ENCODE measurements around the gene ANKRD33B. TPM values are rescaled to one million over a fixed set of nuclear protein-coding genes. Genes with fewer than 3 reads are reported as not detected.
"Not testable (repeated sequence)": the region's sequence is repeated elsewhere in the genome, so short reads cannot be mapped to it uniquely, and the experiment has no call there.

Gene ANKRD33B
- polyA plus RNA-seq, 1 experiment, result 3.4 TPM

DNA sequence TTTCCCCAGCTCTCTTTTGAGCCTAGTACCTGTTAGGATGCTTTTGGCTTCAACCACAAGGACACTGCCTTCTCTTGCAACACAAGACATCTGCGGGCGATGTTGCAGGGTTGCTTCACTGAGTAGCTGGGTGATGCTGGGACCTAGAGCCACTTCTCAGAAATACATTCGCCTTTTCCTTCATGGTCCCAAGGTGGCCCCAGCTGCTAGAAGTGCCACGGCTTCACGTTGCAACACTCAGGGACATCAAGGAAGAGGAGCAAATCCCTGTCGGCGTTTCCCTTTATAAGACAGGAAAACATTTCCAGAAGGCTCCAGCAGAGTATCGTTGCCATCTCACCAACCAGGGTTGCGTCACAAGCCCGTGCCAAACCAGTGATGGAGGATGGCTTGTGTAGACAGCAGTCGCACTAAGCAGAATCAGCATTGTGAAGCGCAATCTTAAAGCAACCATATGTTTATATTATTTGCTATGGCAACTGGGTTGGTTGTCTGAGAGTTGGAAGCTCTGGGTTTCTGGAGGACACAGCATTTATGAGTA is 62.7 kb downstream of the ANKRD33B start:
- ChIA-PET CTCF (interaction anchor here (0.8 to 7.2 kb wide), 14 partner anchors 18 to 343 kb away, joined by 3 to 145 read pairs (median 4); no protein-coding TSS in a partner anchor), POLR2A (no interaction called here)
- Histone ChIP-seq H3K4me3 (ENCODE audit: low read depth, low read length) (no peak overlapping the region), H3K36me3 (ENCODE audit: control insufficient read depth, insufficient read depth, low read length) (peaks cover 2% of the 10 kb centered on the region), H3K27me3 (ENCODE audit: control insufficient read depth, insufficient read depth, low read length) (no peaks in the 10 kb centered on the region)
- TF ChIP-seq, protein P1, sequence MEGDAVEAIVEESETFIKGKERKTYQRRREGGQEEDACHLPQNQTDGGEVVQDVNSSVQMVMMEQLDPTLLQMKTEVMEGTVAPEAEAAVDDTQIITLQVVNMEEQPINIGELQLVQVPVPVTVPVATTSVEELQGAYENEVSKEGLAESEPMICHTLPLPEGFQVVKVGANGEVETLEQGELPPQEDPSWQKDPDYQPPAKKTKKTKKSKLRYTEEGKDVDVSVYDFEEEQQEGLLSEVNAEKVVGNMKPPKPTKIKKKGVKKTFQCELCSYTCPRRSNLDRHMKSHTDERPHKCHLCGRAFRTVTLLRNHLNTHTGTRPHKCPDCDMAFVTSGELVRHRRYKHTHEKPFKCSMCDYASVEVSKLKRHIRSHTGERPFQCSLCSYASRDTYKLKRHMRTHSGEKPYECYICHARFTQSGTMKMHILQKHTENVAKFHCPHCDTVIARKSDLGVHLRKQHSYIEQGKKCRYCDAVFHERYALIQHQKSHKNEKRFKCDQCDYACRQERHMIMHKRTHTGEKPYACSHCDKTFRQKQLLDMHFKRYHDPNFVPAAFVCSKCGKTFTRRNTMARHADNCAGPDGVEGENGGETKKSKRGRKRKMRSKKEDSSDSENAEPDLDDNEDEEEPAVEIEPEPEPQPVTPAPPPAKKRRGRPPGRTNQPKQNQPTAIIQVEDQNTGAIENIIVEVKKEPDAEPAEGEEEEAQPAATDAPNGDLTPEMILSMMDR (IDR thresholded peaks at IDR 0.05; ENCODE audit: insufficient read depth, low read depth, low read length), result no peak
- DNase-seq (ENCODE audit: low read depth), result no peak

DNA sequence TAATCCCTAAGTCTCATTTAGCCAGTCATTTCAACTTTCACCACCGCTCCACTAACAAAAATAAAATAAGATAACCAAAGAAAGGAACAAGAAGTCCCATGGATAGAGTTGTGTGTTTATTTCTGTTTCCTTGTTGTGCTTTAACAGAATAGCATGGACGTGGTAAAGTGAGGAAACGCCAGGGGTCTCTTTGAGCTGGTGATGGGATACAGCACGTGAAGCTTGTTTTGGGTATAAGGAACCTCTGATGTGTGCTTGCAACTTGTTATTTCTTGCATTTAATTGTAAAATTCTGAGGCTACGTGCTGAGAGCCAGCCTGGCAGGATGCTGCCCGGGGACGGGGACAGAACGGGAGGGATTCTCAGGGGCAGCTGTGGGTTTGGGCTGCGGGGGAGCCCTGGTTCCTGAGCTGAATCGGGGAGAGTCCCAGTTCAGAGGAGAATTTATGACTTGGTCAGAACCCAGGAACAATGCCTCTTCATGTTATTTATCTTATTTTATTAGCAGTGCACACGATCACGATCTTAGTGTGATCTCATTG is 63.4 kb downstream of the ANKRD33B start:
- H3K27me3 ChIP-seq (ENCODE audit: control insufficient read depth, insufficient read depth, low read length), result no peaks in the 10 kb centered on the region
- ChIA-PET POLR2A (interaction anchor here (1.3 kb wide), 1 partner anchor 174 kb away, joined by 3 read pairs; no protein-coding TSS in a partner anchor), CTCF (interaction anchor here (0.6 to 7.2 kb wide), 47 partner anchors 8 to 556 kb away, joined by 3 to 145 read pairs (median 4); partner anchors contain the start of genes ANKRD33B and ROPN1L)
- H3K4me3 ChIP-seq (ENCODE audit: low read depth, low read length), result peak overlapping the region; percentile 26
- no peak for DNase-seq (ENCODE audit: low read depth)
- H3K36me3 ChIP-seq (ENCODE audit: control insufficient read depth, insufficient read depth, low read length), result peaks cover 3% of the 10 kb centered on the region
- TF ChIP-seq, protein P1 (IDR thresholded peaks at IDR 0.05; ENCODE audit: insufficient read depth, low read depth, low read length), result no peak

DNA sequence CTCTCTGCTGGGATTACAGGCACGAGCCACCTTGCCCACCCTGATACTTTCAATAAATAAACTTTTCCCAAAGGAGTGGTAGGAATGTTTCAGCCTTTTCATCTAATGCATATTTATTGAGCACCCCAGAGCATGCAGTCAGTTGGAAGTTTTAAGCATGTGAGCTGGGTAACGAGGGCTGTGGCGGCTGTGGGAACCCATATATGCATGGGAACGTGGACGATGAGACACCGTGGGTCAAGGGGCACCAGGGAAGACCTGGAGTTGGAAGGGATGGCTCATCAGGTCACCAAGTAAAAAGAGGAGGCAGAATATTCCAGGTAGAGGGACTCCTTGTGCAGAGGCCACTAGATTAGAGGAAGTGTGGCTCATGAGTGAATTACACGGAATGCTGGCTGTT is 64.7 kb downstream of the ANKRD33B start:
- no peaks in the 10 kb centered on the region for H3K27me3 ChIP-seq (ENCODE audit: control insufficient read depth, insufficient read depth, low read length)
- H3K36me3 ChIP-seq (ENCODE audit: control insufficient read depth, insufficient read depth, low read length), result peaks cover 1% of the 10 kb centered on the region
- TF ChIP-seq, protein P1 (IDR thresholded peaks at IDR 0.05; ENCODE audit: insufficient read depth, low read depth, low read length), result no peak
- no peak overlapping the region for H3K4me3 ChIP-seq (ENCODE audit: low read depth, low read length)
- DNase-seq (ENCODE audit: low read depth), result no peak
- CTCF ChIA-PET, result interaction anchor here (0.6 to 7.2 kb wide), 18 partner anchors 9 to 209 kb away, joined by 3 to 145 read pairs (median 5); partner anchors contain the start of genes ANKRD33B and ROPN1L
- POLR2A ChIA-PET, result no interaction called here

DNA sequence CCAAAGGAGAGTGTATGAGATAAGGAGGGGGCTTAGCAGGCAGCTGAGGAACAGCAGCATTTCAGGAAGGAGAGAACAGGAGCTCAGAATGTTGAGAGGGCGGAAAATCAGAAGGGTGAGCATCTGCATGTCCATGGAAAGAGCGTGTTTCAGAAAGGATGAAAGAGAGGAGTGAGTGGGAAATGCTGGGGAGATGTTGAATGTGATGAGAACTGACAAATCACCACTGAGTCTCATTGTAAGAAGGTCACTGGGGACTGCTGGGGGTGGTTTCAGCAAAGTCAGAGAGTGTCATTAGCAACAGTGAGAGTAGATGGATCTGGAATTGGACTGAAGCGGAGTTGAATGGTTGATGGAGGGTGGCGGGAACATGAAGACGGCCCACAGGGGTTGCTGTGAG is 65.8 kb downstream of the ANKRD33B start:
- Histone ChIP-seq H3K36me3 (ENCODE audit: control insufficient read depth, insufficient read depth, low read length) (peaks cover 1% of the 10 kb centered on the region), H3K4me3 (ENCODE audit: low read depth, low read length) (no peak overlapping the region), H3K27me3 (ENCODE audit: control insufficient read depth, insufficient read depth, low read length) (no peaks in the 10 kb centered on the region)
- CTCF ChIA-PET, result interaction anchor here (1.1 to 7.2 kb wide), 4 partner anchors 10 to 188 kb away, joined by 3 to 145 read pairs (median 14); partner anchors contain the start of gene ROPN1L
- no peak for DNase-seq (ENCODE audit: low read depth)
- TF ChIP-seq, protein P1 (IDR thresholded peaks at IDR 0.05; ENCODE audit: insufficient read depth, low read depth, low read length), result no peak
- POLR2A ChIA-PET, result no interaction called here

DNA sequence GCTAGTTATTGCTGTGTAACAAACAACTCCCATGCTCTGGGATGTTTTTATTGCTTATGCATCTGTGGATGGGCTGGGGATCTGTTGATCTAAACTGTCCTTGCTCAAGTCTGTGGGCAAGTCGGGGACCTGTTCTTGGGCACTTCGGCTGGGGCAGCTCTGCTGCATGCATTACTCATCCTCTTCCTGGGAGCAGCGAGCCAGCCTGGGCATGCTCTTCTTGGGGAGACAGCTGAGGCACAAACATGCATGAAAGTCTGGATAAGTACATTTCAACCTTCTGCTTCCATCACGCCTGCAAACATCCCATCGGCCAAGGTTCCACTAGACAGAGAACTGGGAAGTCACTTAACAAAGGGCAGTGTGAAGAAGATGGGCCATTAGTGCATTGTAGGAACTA is 66.3 kb downstream of the ANKRD33B start:
- POLR2A ChIA-PET, result no interaction called here
- CTCF ChIA-PET, result interaction anchor here (1.1 to 7.2 kb wide), 3 partner anchors 10 to 189 kb away, joined by 3 to 145 read pairs (median 16); partner anchors contain the start of gene ROPN1L
- TF ChIP-seq, protein P1 (IDR thresholded peaks at IDR 0.05; ENCODE audit: insufficient read depth, low read depth, low read length), result no peak
- peaks cover 1% of the 10 kb centered on the region; the same call in 1 of the 2 replicates for H3K36me3 ChIP-seq (ENCODE audit: control insufficient read depth, insufficient read depth, low read length)
- DNase-seq (ENCODE audit: low read depth), result no peak
- no peak overlapping the region for H3K4me3 ChIP-seq (ENCODE audit: low read depth, low read length)
- H3K27me3 ChIP-seq (ENCODE audit: control insufficient read depth, insufficient read depth, low read length), result no peaks in the 10 kb centered on the region

DNA sequence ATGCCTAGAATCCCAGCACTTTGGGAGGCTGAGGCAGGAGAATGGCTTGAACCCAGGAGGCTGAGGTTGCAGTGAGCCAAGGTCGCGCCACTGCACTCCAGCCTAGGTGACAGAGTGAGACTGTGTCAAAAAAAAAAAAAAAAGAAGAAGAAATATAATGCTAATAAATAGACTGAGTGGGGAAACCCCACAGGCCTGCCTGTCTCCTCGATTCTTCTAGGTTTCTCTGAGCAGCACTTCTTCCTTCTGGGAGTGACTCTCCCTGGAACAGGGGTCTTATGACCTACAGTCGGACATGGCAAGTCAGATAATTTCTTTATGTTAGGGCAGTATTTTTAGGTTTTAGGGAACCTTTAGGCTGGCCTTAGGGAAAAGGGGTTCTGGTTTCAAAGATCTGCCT is 66.9 kb downstream of the ANKRD33B start:
- CTCF ChIA-PET, result interaction anchor here (7.2 kb wide), 1 partner anchor 176 kb away, joined by 145 read pairs; no protein-coding TSS in a partner anchor
- H3K4me3 ChIP-seq (ENCODE audit: low read depth, low read length); H3K27me3 ChIP-seq (ENCODE audit: control insufficient read depth, insufficient read depth, low read length); H3K36me3 ChIP-seq (ENCODE audit: control insufficient read depth, insufficient read depth, low read length); DNase-seq (ENCODE audit: low read depth); POLR2A ChIA-PET: not testable (repeated sequence)
